HS-27A (cell line): ENCODE measurements around the gene FTHL17.

Source experiments
- DNase-seq: peaks from one replicate; pipeline ENCODE4 v3.0.0-alpha.2; 2012; ENCODE audit warnings: low read depth, missing footprints

Gene FTHL17

GRCh38 chrX:31071725-31072124, at the start of gene FTHL17:
FTHL17 (minus strand) TSS chrX:31072041; CDS start chrX:31071953, 88 bp downstream.
- DNase-seq: no peak

DNA sequence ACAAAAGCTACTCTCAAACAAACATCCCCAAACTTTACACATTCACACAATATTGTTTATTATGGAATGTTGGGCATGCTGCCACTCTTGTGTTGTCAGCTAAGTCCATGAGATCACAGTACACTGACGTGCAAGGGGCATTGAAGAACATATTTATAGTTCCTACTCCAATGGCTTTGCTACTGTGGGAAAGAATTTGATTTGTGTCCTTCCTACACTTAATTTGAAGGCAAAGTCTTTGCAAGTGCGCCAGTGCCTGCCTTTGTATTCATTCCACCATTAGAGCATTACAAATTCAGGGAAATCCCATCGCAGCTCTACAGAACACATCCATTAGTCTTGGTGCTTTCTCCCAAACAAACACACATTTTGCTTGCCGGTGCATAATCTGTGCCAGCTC, 45.4 kb upstream of the FTHL17 start:
- no peak for DNase-seq

DNA sequence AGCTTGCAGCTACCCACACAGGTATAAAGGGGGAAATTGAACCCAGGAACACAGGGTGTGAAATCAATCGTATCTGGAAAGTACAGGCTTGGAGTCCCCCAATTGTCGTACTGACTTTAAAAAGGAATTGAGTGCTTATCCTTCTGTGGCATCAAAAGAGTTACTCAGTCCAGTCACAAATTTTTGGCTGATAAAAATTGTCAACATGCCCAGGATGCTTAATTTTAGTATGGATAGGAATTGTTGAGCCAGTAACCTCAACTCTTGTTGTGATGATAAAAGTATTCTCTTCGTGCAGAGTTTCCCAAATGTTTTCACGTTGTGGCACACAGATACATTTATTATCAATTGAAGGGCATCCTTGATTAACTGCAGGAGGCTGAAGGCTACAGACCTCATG, 43.6 kb upstream of the FTHL17 start:
- no peak for DNase-seq

DNA sequence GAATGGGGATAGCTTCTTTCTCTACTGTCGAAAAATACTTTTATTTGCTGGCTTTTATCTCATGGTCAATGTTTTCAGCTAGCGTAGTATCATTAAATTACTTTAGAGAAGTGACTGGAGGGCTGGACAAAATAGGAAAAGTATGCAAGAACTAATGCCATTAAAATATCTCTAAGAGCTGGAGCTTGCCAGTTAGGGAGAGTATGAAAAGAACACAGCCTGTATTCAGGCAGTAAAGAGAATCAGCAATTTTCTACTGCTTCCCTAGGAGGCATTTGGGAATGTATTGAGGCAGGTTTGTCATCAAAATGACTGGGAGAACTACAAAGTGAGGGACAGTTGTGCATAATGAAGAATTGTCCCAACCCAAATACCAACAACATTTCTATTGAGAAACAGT, 43.0 kb upstream of the FTHL17 start:
- no peak for DNase-seq

- DNase-seq: no peak
Observed at GRCh38 chrX:31112226-31112999, 40.6 kb upstream of the FTHL17 start.

DNA sequence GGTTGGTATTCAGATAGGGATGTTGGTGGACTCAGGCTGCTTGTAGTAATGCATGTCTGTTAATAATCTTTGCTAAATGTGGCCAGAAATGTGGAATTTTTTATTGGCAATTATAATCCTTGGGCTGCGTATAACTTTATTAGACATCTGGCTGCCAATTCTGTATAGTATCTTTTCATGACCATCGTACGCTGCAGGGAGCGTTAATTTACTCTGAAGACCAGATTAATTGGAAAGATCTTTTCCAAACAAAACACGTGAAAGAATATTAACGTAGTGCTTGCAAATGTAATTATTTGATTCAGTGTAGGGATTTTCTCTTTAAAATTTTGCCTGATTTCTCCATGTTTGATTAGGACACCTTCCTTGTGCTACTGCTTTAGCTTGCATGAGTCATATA, 38.8 kb upstream of the FTHL17 start:
- no peak for DNase-seq

DNA sequence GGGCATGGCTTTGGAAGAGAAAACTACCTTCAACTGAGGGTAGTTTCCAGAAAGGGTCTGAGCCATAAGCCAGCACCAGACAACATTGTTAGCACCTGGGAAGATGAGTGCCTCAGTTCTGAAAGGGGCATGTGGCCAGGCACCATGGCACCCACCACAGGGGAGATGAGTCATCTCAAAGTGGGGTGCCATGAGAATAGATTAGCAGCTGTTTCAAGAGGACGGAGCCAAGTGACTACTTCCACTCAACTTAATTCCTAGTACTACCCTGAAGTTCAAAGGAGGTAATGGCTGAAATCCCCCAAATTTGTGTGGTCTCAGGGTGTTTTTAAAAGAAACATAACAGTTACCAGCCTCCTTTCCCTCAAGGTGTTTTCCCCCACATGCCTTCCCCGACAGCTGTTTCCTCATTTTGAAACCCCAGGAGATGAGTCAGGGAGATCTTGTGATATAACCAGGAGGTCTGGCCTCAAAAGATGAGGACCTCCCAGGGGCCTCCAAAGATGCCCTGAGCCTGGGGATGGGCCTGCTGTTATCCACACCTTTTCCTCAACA, 27.8 kb upstream of the FTHL17 start:
- no peak for DNase-seq

GRCh38 chrX:31098079-31098478, 26.2 kb upstream of the FTHL17 start:
- no peak for DNase-seq

DNA sequence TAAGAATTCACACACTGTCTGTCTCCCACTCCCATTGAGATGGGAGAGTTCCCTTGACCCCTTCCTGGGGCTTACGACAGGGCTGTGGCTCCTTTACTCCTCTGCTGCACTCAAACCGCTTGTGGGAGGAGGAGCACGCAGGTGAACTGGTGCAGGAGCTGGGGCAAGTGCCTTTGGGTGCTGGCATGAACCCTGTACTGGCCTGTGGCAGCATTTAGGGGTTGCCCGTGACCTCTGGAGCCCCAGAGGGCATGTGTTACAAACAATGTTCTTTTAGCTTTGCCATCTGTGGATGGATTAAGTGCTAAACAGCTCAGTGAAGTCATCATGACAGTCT, 21.8 kb upstream of the FTHL17 start:
- DNase-seq: no peak

- no peak for DNase-seq
Observed at GRCh38 chrX:31092970-31093638, 21.3 kb upstream of the FTHL17 start.

- no peak for DNase-seq
Observed at GRCh38 chrX:31092476-31092875, 20.6 kb upstream of the FTHL17 start.

- DNase-seq: no peak
Observed at GRCh38 chrX:31091819-31092218, 20.0 kb upstream of the FTHL17 start.

GRCh38 chrX:31074522-31074921, 2.7 kb upstream of the FTHL17 start:
- no peak for DNase-seq

GRCh38 chrX:31071262-31071661, 579 bp downstream of the FTHL17 start:
- DNase-seq: no peak

DNA sequence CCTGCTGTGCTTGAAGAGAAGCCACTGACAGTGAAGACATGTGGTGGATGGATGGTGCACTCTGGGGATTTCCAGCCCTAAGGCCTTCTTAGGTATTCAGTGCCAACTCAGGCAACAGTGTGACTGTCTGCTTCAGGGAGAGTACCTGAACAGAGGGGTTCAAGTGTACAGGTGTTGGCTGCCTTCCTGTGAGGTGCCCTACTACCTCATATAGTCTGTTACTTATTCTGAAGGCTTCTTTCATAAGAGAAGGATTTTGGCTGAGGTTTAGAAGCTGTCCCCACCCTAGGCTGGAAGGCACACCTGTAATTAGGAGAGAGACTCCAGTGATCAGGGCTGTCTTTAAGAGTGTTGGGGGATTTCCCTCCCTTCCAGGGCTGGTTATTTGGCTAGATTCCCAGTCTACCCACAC, 1.8 kb downstream of the FTHL17 start:
- no peak for DNase-seq

GRCh38 chrX:31063114-31063513, 8.7 kb downstream of the FTHL17 start:
- DNase-seq: no peak

DNA sequence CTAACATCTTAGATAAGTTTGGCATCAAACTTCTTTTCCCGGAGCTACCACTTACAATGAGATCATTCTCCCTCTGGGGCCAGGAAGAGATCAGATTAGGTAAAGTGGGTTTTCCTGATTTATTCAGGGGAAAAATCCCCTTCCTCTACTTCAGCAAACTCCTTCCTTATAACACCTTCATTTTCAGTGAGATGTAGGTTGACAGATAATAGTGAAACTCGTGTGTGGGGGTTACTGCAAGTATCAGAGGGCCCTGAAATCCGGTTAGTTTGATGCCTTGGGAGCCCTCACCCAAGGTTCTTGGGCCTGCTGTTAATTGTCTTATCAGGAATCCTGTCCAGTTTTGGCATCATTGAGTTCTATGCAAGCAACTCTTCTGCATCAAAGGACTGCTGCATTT, 10.8 kb downstream of the FTHL17 start:
- DNase-seq: no peak

- no peak for DNase-seq
Observed at GRCh38 chrX:31060016-31060415, 11.8 kb downstream of the FTHL17 start.

- no peak for DNase-seq
Observed at GRCh38 chrX:31058284-31058683, 13.6 kb downstream of the FTHL17 start.

- DNase-seq: no peak
Observed at GRCh38 chrX:31057691-31058090, 14.2 kb downstream of the FTHL17 start.

GRCh38 chrX:31057291-31057690, 14.6 kb downstream of the FTHL17 start:
- no peak for DNase-seq

DNA sequence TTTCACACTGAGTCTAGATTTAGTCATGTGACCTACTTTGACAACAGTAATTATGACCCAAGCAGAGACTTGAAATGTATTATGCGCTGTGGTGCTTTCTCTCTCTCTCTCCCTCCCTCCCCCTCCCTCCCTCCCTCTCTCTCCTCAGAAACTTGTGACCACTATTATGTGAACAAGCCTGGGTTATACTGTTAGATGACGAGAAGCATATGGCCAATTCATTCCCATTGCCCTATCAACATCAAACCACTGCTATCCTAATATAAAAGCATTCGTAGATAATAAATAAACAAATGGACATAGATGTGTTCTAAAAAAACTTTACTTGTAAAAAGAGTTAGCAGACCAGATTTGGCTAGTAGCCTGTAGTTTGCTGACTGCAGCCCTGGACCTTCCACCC, 18.2 kb downstream of the FTHL17 start:
- DNase-seq: no peak

DNA sequence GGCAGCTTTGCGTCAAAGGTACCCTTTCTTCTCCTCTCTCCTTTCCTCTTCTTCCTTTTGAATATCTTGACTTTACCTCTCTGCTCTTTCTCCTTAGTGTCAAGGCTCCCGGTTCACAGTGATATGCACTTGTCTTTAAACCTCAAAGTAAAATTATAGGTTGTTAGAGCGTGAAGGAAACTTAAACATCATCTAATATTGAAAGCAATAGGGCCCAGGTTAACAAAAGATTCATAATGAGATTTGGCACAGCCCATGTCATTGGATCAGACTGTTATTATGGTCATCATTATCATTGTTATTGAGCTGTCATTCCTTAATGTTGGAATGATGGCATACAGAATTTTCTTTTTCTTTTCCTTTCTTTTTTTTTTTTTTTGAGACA, 32.5 kb downstream of the FTHL17 start:
- DNase-seq: no peak
